RWPE2 (cell line): ENCODE measurements around the gene ZNF626.
"Not testable (repeated sequence)": the region's sequence is repeated elsewhere in the genome, so short reads cannot be mapped to it uniquely, and the experiment has no call there.

Experiments
- ATAC-seq: fragments of 200-7000 bp; cut with Tn5 transposase; 3 replicates; pipeline ENCODE4 v1.9.1; 2021; ENCODE audit warnings: low read depth
- DNase-seq: peaks from one replicate; pipeline ENCODE4 v3.0.0-alpha.2; 2020; ENCODE audit warnings: low spot score
- H3K27ac ChIP-seq: fragments of 450-650 bp; 2 replicates; pipeline ENCODE4 v1.5.1; 2017; ENCODE audit warnings: mild to moderate bottlenecking; ENCODE audit not compliant: poor library complexity, severe bottlenecking
- H3K27me3 ChIP-seq: fragments of 250-450 bp; sonication (Bioruptor Pico); 2 replicates; pipeline ENCODE4 v1.5.1; 2021; ENCODE audit warnings: mild to moderate bottlenecking, moderate library complexity; ENCODE audit not compliant: insufficient read depth, poor library complexity, severe bottlenecking
- H3K36me3 ChIP-seq: fragments of 250-450 bp; sonication (Bioruptor Pico); 2 replicates; pipeline ENCODE4 v1.5.1; 2020; ENCODE audit warnings: low read depth, mild to moderate bottlenecking, moderate library complexity
- H3K4me1 ChIP-seq: fragments of 250-450 bp; sonication (Bioruptor Pico); 2 replicates; pipeline ENCODE4 v1.5.1; 2021; ENCODE audit warnings: mild to moderate bottlenecking, moderate library complexity; ENCODE audit not compliant: insufficient read depth, poor library complexity, severe bottlenecking
- H3K4me3 ChIP-seq: fragments of 250-450 bp; sonication (Bioruptor Pico); 2 replicates; pipeline ENCODE4 v1.5.1; 2021; ENCODE audit warnings: mild to moderate bottlenecking, moderate library complexity; ENCODE audit not compliant: severe bottlenecking
- H3K9me3 ChIP-seq: fragments of 250-450 bp; sonication (Bioruptor Pico); 2 replicates; pipeline ENCODE4 v1.5.1; 2021; ENCODE audit warnings: mild to moderate bottlenecking, moderate library complexity; ENCODE audit not compliant: severe bottlenecking
- TF ChIP-seq, protein P1 (sequence below): fragments of 450-650 bp; IDR thresholded peaks from one replicate; pipeline ENCODE4 v1.5.1; 2017; ENCODE audit warnings: mild to moderate bottlenecking, moderate library complexity; ENCODE audit not compliant: poor library complexity, severe bottlenecking

ZNF626 gene

DNA sequence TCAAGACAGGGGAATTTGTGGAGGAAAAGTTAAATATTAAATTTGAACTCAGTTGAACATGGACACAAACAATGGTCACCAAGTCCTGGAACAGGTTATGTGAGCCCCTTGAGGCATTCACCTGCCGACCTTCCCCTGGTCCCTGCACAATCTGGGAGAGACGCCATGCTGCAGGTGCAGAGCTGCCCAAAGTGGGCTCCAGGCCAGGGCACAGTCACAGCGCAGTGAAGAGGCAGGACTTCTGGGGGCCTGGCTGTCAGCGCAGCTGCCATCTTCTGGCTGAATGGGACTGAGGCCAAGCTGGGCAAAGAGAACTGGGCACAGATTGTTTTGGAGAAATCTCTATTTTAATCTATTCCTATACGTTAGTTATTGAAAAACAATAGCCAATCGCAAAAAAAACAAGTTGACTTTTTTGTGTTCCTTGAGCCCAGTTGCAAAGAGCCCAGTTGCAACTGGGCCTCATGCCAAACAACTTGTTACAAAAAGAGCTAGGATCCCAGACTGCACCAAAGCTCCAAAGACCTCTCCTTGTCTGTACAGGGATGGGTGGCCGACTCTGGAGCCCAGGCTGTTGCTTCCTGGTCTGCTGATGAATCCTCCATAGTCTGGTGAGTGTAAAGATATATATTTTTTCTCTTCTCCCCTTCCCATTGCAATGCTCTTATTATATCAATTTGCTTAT, 1.2 kb upstream of the ZNF626 start:
- H3K4me3 ChIP-seq: no peak overlapping the region
- H3K27me3 ChIP-seq: no peaks in the 10 kb centered on the region
- no peak for ATAC-seq
- H3K36me3 ChIP-seq: no peaks in the 10 kb centered on the region
- no peaks in the 10 kb centered on the region for H3K4me1 ChIP-seq
- no peak overlapping the region for H3K27ac ChIP-seq
- H3K9me3 ChIP-seq: peaks cover 2% of the 10 kb centered on the region
- TF ChIP-seq, protein P1, sequence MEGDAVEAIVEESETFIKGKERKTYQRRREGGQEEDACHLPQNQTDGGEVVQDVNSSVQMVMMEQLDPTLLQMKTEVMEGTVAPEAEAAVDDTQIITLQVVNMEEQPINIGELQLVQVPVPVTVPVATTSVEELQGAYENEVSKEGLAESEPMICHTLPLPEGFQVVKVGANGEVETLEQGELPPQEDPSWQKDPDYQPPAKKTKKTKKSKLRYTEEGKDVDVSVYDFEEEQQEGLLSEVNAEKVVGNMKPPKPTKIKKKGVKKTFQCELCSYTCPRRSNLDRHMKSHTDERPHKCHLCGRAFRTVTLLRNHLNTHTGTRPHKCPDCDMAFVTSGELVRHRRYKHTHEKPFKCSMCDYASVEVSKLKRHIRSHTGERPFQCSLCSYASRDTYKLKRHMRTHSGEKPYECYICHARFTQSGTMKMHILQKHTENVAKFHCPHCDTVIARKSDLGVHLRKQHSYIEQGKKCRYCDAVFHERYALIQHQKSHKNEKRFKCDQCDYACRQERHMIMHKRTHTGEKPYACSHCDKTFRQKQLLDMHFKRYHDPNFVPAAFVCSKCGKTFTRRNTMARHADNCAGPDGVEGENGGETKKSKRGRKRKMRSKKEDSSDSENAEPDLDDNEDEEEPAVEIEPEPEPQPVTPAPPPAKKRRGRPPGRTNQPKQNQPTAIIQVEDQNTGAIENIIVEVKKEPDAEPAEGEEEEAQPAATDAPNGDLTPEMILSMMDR: no peak
- no peak for DNase-seq

DNA sequence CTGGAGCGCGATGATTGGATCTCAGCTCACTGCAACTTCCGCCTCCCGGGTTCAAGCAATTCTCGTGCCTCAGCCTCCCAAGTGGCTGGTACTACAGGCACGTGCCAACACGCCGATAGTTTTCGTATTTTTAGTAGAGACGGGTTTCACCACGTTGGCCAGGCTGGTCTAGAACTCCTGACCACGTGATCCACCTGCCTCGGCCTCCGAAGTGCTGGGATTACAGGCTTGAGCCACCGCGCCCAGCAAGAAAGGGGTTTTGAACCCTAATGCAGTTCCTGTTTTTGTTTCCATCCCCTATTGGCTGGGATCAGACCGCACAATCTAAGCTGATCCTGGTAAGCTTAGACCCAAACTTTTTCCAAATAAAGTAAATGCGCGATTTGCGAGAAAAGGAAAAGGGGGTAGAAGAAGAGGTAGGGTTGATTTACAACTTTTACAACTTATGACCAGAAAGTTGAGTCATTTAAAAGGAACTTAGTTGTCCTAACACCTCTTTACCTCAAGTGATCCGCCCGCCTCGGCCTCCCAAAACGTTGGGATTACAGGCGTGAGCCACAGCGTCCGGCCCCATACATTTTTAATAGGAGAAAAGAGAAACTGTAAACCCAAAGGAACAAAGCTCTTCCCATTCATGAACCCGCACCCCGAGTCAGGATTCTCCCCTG, 764 bp downstream of the ZNF626 start:
- H3K4me3 ChIP-seq: peak overlapping the region; percentile 21
- no peak for DNase-seq
- TF ChIP-seq, protein P1: no peak
- H3K27me3 ChIP-seq: no peaks in the 10 kb centered on the region
- H3K27ac ChIP-seq: no peak overlapping the region
- no peaks in the 10 kb centered on the region for H3K4me1 ChIP-seq
- H3K36me3 ChIP-seq: no peaks in the 10 kb centered on the region
- no peaks in the 10 kb centered on the region for H3K9me3 ChIP-seq
- no peak for ATAC-seq

DNA sequence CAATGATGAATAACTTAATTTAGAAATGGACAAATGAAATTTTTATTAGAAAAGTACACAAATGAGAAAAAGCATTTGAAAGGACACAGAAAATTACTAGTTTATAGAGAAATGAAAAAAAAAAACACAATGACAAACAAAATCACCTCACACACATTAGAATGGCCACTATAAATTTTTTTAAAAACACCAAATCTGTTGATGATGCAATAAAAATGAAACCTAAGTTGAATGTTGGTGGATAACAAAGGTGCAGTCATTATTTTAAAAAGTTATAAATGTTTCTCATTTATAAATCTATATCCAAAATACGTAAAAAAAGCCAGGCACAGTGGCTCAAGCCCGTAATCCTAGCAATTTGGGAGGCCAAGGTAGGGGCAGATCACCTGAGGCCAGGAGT, 20.8 kb downstream of the ZNF626 start:
- H3K36me3 ChIP-seq: no peaks in the 10 kb centered on the region
- no peaks in the 10 kb centered on the region for H3K27me3 ChIP-seq
- ATAC-seq (no peak), DNase-seq (no peak)
- TF ChIP-seq, protein P1: no peak
- H3K27ac ChIP-seq: no peak overlapping the region
- H3K9me3 ChIP-seq: no peaks in the 10 kb centered on the region
- H3K4me1 ChIP-seq: no peaks in the 10 kb centered on the region
- H3K4me3 ChIP-seq: no peak overlapping the region

DNA sequence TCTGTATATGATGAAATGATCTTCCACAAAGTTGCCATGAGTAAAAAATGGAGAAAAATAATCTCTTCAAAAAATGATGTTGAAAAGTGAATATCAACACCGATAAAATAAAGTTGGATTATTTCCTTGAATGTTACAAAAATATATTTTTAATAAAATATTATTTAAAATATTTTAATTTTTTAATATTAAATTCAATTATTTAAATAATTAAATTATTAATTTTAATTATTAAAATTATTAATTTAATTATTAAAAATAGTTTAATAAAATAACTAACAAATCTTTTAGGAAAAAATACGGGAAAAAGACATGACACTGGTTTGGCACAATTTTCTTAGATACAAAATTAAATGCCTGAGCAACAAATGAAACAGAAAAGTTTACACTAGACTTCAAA, 21.3 kb downstream of the ZNF626 start:
- no peak overlapping the region for H3K27ac ChIP-seq
- TF ChIP-seq, protein P1: no peak
- H3K9me3 ChIP-seq: no peaks in the 10 kb centered on the region
- H3K27me3 ChIP-seq: no peaks in the 10 kb centered on the region
- no peaks in the 10 kb centered on the region for H3K4me1 ChIP-seq
- DNase-seq: no peak
- H3K36me3 ChIP-seq: no peaks in the 10 kb centered on the region
- no peak overlapping the region for H3K4me3 ChIP-seq
- ATAC-seq: no peak

DNA sequence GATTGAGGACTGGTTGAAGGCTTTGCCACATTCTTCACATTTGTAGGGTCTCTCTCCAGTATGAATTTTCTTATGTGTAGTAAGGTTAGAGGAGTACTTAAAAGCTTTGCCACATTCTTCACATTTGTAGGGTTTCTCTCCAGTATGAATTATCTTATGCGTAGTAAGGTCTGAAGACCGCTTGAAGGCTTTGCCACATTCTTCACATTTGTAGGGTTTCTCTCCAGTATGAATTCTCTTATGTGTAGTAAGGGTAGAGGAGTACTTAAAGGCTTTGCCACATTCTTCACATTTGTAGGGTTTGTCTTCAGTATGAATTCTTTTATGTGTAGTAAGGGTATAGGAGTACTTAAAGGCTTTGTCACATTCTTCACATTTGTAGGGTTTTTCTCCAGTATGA, 36.8 kb downstream of the ZNF626 start:
- H3K9me3 ChIP-seq, ATAC-seq, H3K36me3 ChIP-seq, H3K27me3 ChIP-seq, H3K4me3 ChIP-seq, H3K27ac ChIP-seq, DNase-seq, H3K4me1 ChIP-seq: not testable (repeated sequence)
